H1 (cell line): ENCODE results near the gene ZMYM2.

ENCODE experiments used
- EP300 ChIP-seq, 2 experiments: IDR thresholded peaks; 1 replicate in 1 of 2; 2 replicates in 1 of 2; pipeline ENCODE4 v1.6.1; 2011 to 2012; ENCODE audit warnings: low read depth in 2 of 2, low read length in 2 of 2, mild to moderate bottlenecking in 2 of 2, borderline replicate concordance in 1 of 2, inconsistent platforms in 1 of 2, moderate library complexity in 1 of 2
- EZH2 ChIP-seq: fragments of 200-600 bp; sonication (generic); IDR thresholded peaks from 2 replicates; pipeline ENCODE4 v1.7.1; 2012; ENCODE audit warnings: low read depth, mild to moderate bottlenecking, moderate library complexity, low read length, inconsistent platforms; ENCODE audit not compliant: severe bottlenecking
- HDAC2 ChIP-seq, 2 experiments: fragments of 300-600 bp in 1 of 2; sonication (generic) in 1 of 2; IDR thresholded peaks; 2 replicates each; pipeline ENCODE4 v1.6.1; 2011 to 2012; ENCODE audit warnings: low read depth in 2 of 2, low read length in 2 of 2, mild to moderate bottlenecking in 2 of 2, moderate library complexity in 2 of 2, borderline replicate concordance in 1 of 2, inconsistent platforms in 1 of 2
- SP1 ChIP-seq: IDR thresholded peaks from 2 replicates; pipeline ENCODE4 v1.6.1; 2011; ENCODE audit warnings: low read depth, low read length
- TF ChIP-seq, protein P1 (sequence below), 3 experiments: IDR thresholded peaks; 1 replicate in 2 of 3; 2 replicates in 1 of 3; pipeline versions ENCODE4 v1.5.1 to v1.6.1; 2011; ENCODE audit warnings: low read length in 3 of 3, mild to moderate bottlenecking in 3 of 3, inconsistent platforms in 2 of 3, low read depth in 1 of 3, moderate library complexity in 1 of 3; ENCODE audit not compliant: insufficient read depth in 1 of 3; ENCODE audit errors: control extremely low read depth in 1 of 3

GRCh38 chr13:20118268-20119140 lies 160.0 kb downstream of the ZMYM2 start:
- TF ChIP-seq, protein P1, sequence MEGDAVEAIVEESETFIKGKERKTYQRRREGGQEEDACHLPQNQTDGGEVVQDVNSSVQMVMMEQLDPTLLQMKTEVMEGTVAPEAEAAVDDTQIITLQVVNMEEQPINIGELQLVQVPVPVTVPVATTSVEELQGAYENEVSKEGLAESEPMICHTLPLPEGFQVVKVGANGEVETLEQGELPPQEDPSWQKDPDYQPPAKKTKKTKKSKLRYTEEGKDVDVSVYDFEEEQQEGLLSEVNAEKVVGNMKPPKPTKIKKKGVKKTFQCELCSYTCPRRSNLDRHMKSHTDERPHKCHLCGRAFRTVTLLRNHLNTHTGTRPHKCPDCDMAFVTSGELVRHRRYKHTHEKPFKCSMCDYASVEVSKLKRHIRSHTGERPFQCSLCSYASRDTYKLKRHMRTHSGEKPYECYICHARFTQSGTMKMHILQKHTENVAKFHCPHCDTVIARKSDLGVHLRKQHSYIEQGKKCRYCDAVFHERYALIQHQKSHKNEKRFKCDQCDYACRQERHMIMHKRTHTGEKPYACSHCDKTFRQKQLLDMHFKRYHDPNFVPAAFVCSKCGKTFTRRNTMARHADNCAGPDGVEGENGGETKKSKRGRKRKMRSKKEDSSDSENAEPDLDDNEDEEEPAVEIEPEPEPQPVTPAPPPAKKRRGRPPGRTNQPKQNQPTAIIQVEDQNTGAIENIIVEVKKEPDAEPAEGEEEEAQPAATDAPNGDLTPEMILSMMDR (IDR thresholded peaks at IDR 0.05; ENCODE audit: control extremely low read depth in 1 of 3, insufficient read depth in 1 of 3, low read depth in 1 of 3, low read length in 3 of 3), result no peak
- no peak for TF ChIP-seq EP300 (IDR thresholded peaks at IDR 0.05; ENCODE audit: borderline replicate concordance in 1 of 2, low read depth in 2 of 2, low read length in 2 of 2)
- peak in 1 of 2 experiments; percentile 82; a peak in 1 of 4 replicates for TF ChIP-seq HDAC2 (IDR thresholded peaks at IDR 0.05; ENCODE audit: borderline replicate concordance in 1 of 2, low read depth in 2 of 2, low read length in 2 of 2)
- no peak for TF ChIP-seq SP1
- no peak for TF ChIP-seq EZH2
